ENCODE data around the gene TNS3. TPM values are rescaled to one million over a fixed set of nuclear protein-coding genes. Genes with fewer than 3 reads are reported as not detected.
"Not testable (repeated sequence)": the region's sequence is repeated elsewhere in the genome, so short reads cannot be mapped to it uniquely, and the experiment has no call there.

TNS3 gene
- total RNA-seq, 2 donors from 2014 or later: 0.50 TPM; not detected in 1

GRCh38 chr7:47472444-47473157, 109.3 kb downstream of the TNS3 start:
- Mint-ChIP-seq H3K4me1 (ENCODE audit: low read depth in 2 of 2) (no peaks in the 10 kb centered on the region), H3K27me3 (peaks cover 2 to 5% of the 10 kb centered on the region in 2 donors), H3K27ac (no peak overlapping the region), H3K4me3 (no peak overlapping the region), H3K9me3 (no peaks in the 10 kb centered on the region), H3K36me3 (no peaks in the 10 kb centered on the region)
- DNase-seq (ENCODE audit: low spot score): no peak
- ATAC-seq: no peak

GRCh38 chr7:47471831-47472230, 110.1 kb downstream of the TNS3 start:
- Mint-ChIP-seq H3K36me3 (no peaks in the 10 kb centered on the region), H3K27me3 (peaks cover 2 to 4% of the 10 kb centered on the region in 2 donors), H3K4me3 (no peak overlapping the region), H3K27ac (no peak overlapping the region), H3K9me3 (no peaks in the 10 kb centered on the region), H3K4me1 (ENCODE audit: low read depth in 2 of 2) (no peaks in the 10 kb centered on the region)
- ATAC-seq: no peak
- DNase-seq (ENCODE audit: low spot score): no peak

GRCh38 chr7:47471358-47471703, 110.6 kb downstream of the TNS3 start:
- Mint-ChIP-seq H3K27ac (no peak overlapping the region), H3K36me3 (no peaks in the 10 kb centered on the region), H3K4me1 (ENCODE audit: low read depth in 2 of 2) (no peaks in the 10 kb centered on the region), H3K9me3 (no peaks in the 10 kb centered on the region), H3K4me3 (no peak overlapping the region), H3K27me3 (no peaks in the 10 kb centered on the region)
- DNase-seq (ENCODE audit: low spot score): no peak
- no peak for ATAC-seq

GRCh38 chr7:47470567-47471357, 111.1 kb downstream of the TNS3 start:
- Mint-ChIP-seq H3K4me1 (ENCODE audit: low read depth in 2 of 2) (no peaks in the 10 kb centered on the region), H3K27me3 (no peaks in the 10 kb centered on the region)
- no peak for DNase-seq (ENCODE audit: low spot score)

GRCh38 chr7:47469846-47470245, 112.1 kb downstream of the TNS3 start:
- not testable (repeated sequence) for H3K27ac Mint-ChIP-seq; H3K27me3 Mint-ChIP-seq; H3K9me3 Mint-ChIP-seq; H3K36me3 Mint-ChIP-seq; H3K4me3 Mint-ChIP-seq; ATAC-seq; DNase-seq (ENCODE audit: low spot score); H3K4me1 Mint-ChIP-seq (ENCODE audit: low read depth in 2 of 2)

More at GRCh38 chr7:47470567-47471357, 111.1 kb downstream of the TNS3 start:
- Mint-ChIP-seq H3K27ac (no peak overlapping the region), H3K36me3 (no peaks in the 10 kb centered on the region), H3K9me3 (no peaks in the 10 kb centered on the region), H3K4me3 (no peak overlapping the region)
- ATAC-seq: no peak

GRCh38 chr7:47466832-47467231, 115.1 kb downstream of the TNS3 start:
- H3K9me3 Mint-ChIP-seq: no peaks in the 10 kb centered on the region
- ATAC-seq: no peak

GRCh38 chr7:47465191-47465590, 116.7 kb downstream of the TNS3 start:
- Mint-ChIP-seq H3K4me3 (no peak overlapping the region), H3K36me3 (no peaks in the 10 kb centered on the region), H3K27ac (no peak overlapping the region), H3K27me3 (no peaks in the 10 kb centered on the region), H3K9me3 (no peaks in the 10 kb centered on the region), H3K4me1 (ENCODE audit: low read depth in 2 of 2) (no peaks in the 10 kb centered on the region)
- DNase-seq (ENCODE audit: low spot score) (no peak), ATAC-seq (no peak)

More at GRCh38 chr7:47466832-47467231, 115.1 kb downstream of the TNS3 start:
- Mint-ChIP-seq H3K27ac (no peak overlapping the region), H3K27me3 (no peaks in the 10 kb centered on the region), H3K4me1 (ENCODE audit: low read depth in 2 of 2) (no peaks in the 10 kb centered on the region), H3K36me3 (no peaks in the 10 kb centered on the region), H3K4me3 (no peak overlapping the region)
- DNase-seq (ENCODE audit: low spot score): no peak

- no peaks in the 10 kb centered on the region for H3K4me1 Mint-ChIP-seq (ENCODE audit: low read depth in 2 of 2)
- H3K36me3 Mint-ChIP-seq: no peaks in the 10 kb centered on the region
- ATAC-seq (no peak), DNase-seq (ENCODE audit: low spot score) (no peak)
- no peaks in the 10 kb centered on the region for H3K9me3 Mint-ChIP-seq
- H3K27ac Mint-ChIP-seq: no peak overlapping the region
- no peak overlapping the region for H3K4me3 Mint-ChIP-seq
- no peaks in the 10 kb centered on the region for H3K27me3 Mint-ChIP-seq
Measured at GRCh38 chr7:47464266-47464665, 117.6 kb downstream of the TNS3 start.

GRCh38 chr7:47461746-47462145, 120.2 kb downstream of the TNS3 start:
- Mint-ChIP-seq H3K36me3 (no peaks in the 10 kb centered on the region), H3K4me3 (no peak overlapping the region), H3K4me1 (ENCODE audit: low read depth in 2 of 2) (no peaks in the 10 kb centered on the region)

GRCh38 chr7:47461161-47461560, 120.8 kb downstream of the TNS3 start:
- H3K27me3 Mint-ChIP-seq: no peaks in the 10 kb centered on the region
- H3K36me3 Mint-ChIP-seq: no peaks in the 10 kb centered on the region
- peak in 1 of 2 donors; percentile 13 for ATAC-seq
- DNase-seq (ENCODE audit: low spot score): no peak
- no peaks in the 10 kb centered on the region for H3K4me1 Mint-ChIP-seq (ENCODE audit: low read depth in 2 of 2)
- no peaks in the 10 kb centered on the region for H3K9me3 Mint-ChIP-seq
- no peak overlapping the region for H3K4me3 Mint-ChIP-seq
- no peak overlapping the region for H3K27ac Mint-ChIP-seq

More at GRCh38 chr7:47461746-47462145, 120.2 kb downstream of the TNS3 start:
- H3K27ac Mint-ChIP-seq: no peak overlapping the region
- ATAC-seq (no peak), DNase-seq (ENCODE audit: low spot score) (no peak)
- no peaks in the 10 kb centered on the region for H3K9me3 Mint-ChIP-seq
- no peaks in the 10 kb centered on the region for H3K27me3 Mint-ChIP-seq

- no peaks in the 10 kb centered on the region for H3K36me3 Mint-ChIP-seq
- H3K27me3 Mint-ChIP-seq: no peaks in the 10 kb centered on the region
- H3K4me1 Mint-ChIP-seq (ENCODE audit: low read depth in 2 of 2): peaks cover 0 to under 1% of the 10 kb centered on the region in 2 donors
- DNase-seq (ENCODE audit: low spot score): no peak
- H3K27ac Mint-ChIP-seq: no peak overlapping the region
- no peak for ATAC-seq
- no peak overlapping the region for H3K4me3 Mint-ChIP-seq
- H3K9me3 Mint-ChIP-seq: no peaks in the 10 kb centered on the region
Measured at GRCh38 chr7:47460251-47460989, 121.5 kb downstream of the TNS3 start.

- H3K27me3 Mint-ChIP-seq: no peaks in the 10 kb centered on the region
- no peaks in the 10 kb centered on the region for H3K36me3 Mint-ChIP-seq
- no peak for DNase-seq (ENCODE audit: low spot score)
- H3K4me1 Mint-ChIP-seq (ENCODE audit: low read depth in 2 of 2): peaks cover 0 to 6% of the 10 kb centered on the region in 2 donors
- H3K27ac Mint-ChIP-seq: no peak overlapping the region
- no peak overlapping the region for H3K4me3 Mint-ChIP-seq
- no peak for ATAC-seq
- no peaks in the 10 kb centered on the region for H3K9me3 Mint-ChIP-seq
Measured at GRCh38 chr7:47458486-47458885, 123.4 kb downstream of the TNS3 start.

- no peak for ATAC-seq
- no peaks in the 10 kb centered on the region for H3K36me3 Mint-ChIP-seq
- no peaks in the 10 kb centered on the region for H3K27me3 Mint-ChIP-seq
- no peaks in the 10 kb centered on the region for H3K9me3 Mint-ChIP-seq
- DNase-seq (ENCODE audit: low spot score): no peak
- peaks cover 0 to 9% of the 10 kb centered on the region in 2 donors for H3K4me1 Mint-ChIP-seq (ENCODE audit: low read depth in 2 of 2)
- no peak overlapping the region for H3K27ac Mint-ChIP-seq
- H3K4me3 Mint-ChIP-seq: no peak overlapping the region
Measured at GRCh38 chr7:47458057-47458456, 123.9 kb downstream of the TNS3 start.

Measured in natural killer cell treated with Interleukin-12 subunit alpha and Interleukin-12 subunit beta and Interleukin-15 and Interleukin-18, amount 100 ng/mL, for 72 hours (primary cell).